K562 treated with DMSO at 1 percent for 12 hours (cell line): Measurements from ENCODE around the gene ALAS1. TPM values are rescaled to one million over a fixed set of nuclear protein-coding genes. Genes with fewer than 3 reads are reported as not detected.

ENCODE experiments used
- total RNA-seq: library from RNA; unstranded; fragments of 300-600 nt; gene quantifications from 2 replicates; pipeline ENCODE4 v1.2.3, GENCODE V29; 2022; ENCODE audit not compliant: insufficient read depth

The ALAS1 gene
- total RNA-seq: 34.1 and 73.7 TPM in 2 replicates

GRCh38 chr3:52197842-52198625 is at the start of gene ALAS1:
ALAS1 (plus strand) TSS chr3:52198160; CDS start chr3:52199242, 1,082 bp downstream.

GRCh38 chr3:52154135-52155094 is 43.5 kb upstream of the ALAS1 start, which contains the start of gene POC1A:
POC1A (minus strand) TSS chr3:52154423; CDS start chr3:52154372, 51 bp downstream.

GRCh38 chr3:52225452-52226228 is 27.7 kb downstream of the ALAS1 start, which contains the start of gene TLR9:
TLR9 (minus strand) TSS chr3:52225645; CDS start chr3:52225529, 116 bp downstream.

GRCh38 chr3:52238761-52239701 is 41.1 kb downstream of the ALAS1 start, which contains the start of gene TWF2:
TWF2 (minus strand) TSS chr3:52239158; CDS start chr3:52239016, 142 bp downstream.

GRCh38 chr3:52245322-52246263 is 47.6 kb downstream of the ALAS1 start, which contains the start of gene PPM1M:
PPM1M (plus strand) TSS chr3:52245759; CDS start chr3:52245825, 66 bp downstream.

Other genes with a start within 250 kb of the ALAS1 start
- not detected in 2 replicates for gene GPR62, start 242.8 kb upstream of the ALAS1 start, total RNA-seq
- gene PCBP4, start 230.7 kb upstream of the ALAS1 start, total RNA-seq: 10.2 and 14.6 TPM in 2 replicates
- gene ABHD14B, start 224.1 kb upstream of the ALAS1 start, total RNA-seq: 44.1 and 66.9 TPM in 2 replicates
- 18.7 and 22.9 TPM in 2 replicates for gene ABHD14A, start 223.1 kb upstream of the ALAS1 start, total RNA-seq
- 37.6 and 46.6 TPM in 2 replicates for gene ACY1, start 214.6 kb upstream of the ALAS1 start, total RNA-seq
- gene RPL29, start 202.3 kb upstream of the ALAS1 start, total RNA-seq: 2,362 and 2,887 TPM in 2 replicates
- gene DUSP7, start 141.6 kb upstream of the ALAS1 start, total RNA-seq: 3.5 and 8.1 TPM in 2 replicates
- 22.4 and 25.5 TPM in 2 replicates for gene POC1A, start 43.7 kb upstream of the ALAS1 start, total RNA-seq
- gene TLR9, start 27.5 kb downstream of the ALAS1 start, total RNA-seq: 0.30 TPM in 1 of 2 replicates, not detected in the other
- 133 and 166 TPM in 2 replicates for gene TWF2, start 41.0 kb downstream of the ALAS1 start, total RNA-seq
- gene PPM1M, start 47.6 kb downstream of the ALAS1 start, total RNA-seq: 8.1 and 12.7 TPM in 2 replicates
- gene WDR82, start 80.5 kb downstream of the ALAS1 start, total RNA-seq: 14.2 and 36.3 TPM in 2 replicates
- 3.0 TPM in 2 replicates for gene GLYCTK, start 89.7 kb downstream of the ALAS1 start, total RNA-seq
- 0.16 and 1.1 TPM in 2 replicates for gene DNAH1, start 118.2 kb downstream of the ALAS1 start, total RNA-seq
- gene BAP1, start 211.8 kb downstream of the ALAS1 start, total RNA-seq: 43.9 and 50.0 TPM in 2 replicates
- gene PHF7, start 212.5 kb downstream of the ALAS1 start, total RNA-seq: 14.3 and 23.0 TPM in 2 replicates
- 0.75 TPM in 1 of 2 replicates, not detected in the other for gene SEMA3G, start 246.9 kb downstream of the ALAS1 start, total RNA-seq